ENCODE results near the gene HAL.
A peak's percentile ranks its signal among the peaks of the same experiment; 100 is the strongest.

Gene HAL, protein sequence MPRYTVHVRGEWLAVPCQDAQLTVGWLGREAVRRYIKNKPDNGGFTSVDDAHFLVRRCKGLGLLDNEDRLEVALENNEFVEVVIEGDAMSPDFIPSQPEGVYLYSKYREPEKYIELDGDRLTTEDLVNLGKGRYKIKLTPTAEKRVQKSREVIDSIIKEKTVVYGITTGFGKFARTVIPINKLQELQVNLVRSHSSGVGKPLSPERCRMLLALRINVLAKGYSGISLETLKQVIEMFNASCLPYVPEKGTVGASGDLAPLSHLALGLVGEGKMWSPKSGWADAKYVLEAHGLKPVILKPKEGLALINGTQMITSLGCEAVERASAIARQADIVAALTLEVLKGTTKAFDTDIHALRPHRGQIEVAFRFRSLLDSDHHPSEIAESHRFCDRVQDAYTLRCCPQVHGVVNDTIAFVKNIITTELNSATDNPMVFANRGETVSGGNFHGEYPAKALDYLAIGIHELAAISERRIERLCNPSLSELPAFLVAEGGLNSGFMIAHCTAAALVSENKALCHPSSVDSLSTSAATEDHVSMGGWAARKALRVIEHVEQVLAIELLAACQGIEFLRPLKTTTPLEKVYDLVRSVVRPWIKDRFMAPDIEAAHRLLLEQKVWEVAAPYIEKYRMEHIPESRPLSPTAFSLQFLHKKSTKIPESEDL

DNA sequence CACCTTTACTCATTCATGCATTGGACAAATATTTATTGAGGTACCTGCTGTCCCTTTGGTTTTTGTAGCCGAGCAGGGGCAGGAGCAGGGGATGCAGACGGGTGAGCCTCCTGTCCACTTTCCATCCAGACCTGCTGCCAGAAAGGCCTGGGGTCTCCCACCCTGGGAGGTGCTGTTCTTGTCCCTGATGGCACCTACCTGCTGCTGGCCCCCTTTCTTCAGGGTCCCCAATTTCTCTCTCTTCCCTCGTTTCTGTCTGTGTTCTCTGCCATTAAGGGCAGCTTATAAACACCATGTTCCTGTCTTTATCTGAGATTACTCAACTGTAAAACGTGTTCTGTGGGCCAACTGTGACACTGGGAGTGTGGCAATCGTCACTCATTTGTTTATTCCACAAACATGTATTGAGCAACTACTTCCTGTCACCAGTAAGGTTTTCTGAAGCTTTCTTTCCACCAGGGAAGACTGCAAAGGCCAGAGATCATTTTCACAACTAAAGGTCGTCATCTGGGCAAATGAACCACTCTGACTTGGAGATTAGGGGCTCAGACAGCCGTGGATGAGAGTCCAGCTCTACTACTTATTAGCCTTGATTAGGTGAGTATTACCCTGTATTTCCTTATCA, at the start of gene HAL:
TSS of gene HAL (minus strand) at position 311 of the 625 bp plus-strand sequence. CDS start 434 bp downstream, outside the sequence.
- no peak for DNase-seq (ENCODE audit: low spot score)

DNA sequence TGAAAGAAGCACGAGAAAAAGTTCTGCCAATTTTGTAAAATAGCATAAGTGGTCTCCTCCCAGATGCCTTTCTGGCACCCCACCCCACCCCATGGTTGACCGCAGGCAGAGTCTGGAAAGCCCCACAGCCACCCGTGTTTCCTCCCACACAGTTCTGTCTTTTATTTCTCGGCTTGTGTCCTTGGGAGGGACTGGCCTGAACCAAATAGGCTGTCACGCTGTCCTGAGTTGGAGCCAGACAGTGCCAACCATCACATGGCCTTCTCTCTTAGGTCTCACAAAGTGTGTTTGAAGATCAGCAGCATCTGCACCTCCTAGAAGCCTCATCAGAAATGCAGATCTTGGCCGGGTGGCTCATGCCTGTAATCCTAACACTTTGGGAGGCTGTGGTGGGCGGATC, 49.4 kb upstream of the HAL start:
- DNase-seq (ENCODE audit: low spot score), result no peak

GRCh38 chr12:96044943-96045290, 48.8 kb upstream of the HAL start:
- DNase-seq (ENCODE audit: low spot score), result no peak

DNA sequence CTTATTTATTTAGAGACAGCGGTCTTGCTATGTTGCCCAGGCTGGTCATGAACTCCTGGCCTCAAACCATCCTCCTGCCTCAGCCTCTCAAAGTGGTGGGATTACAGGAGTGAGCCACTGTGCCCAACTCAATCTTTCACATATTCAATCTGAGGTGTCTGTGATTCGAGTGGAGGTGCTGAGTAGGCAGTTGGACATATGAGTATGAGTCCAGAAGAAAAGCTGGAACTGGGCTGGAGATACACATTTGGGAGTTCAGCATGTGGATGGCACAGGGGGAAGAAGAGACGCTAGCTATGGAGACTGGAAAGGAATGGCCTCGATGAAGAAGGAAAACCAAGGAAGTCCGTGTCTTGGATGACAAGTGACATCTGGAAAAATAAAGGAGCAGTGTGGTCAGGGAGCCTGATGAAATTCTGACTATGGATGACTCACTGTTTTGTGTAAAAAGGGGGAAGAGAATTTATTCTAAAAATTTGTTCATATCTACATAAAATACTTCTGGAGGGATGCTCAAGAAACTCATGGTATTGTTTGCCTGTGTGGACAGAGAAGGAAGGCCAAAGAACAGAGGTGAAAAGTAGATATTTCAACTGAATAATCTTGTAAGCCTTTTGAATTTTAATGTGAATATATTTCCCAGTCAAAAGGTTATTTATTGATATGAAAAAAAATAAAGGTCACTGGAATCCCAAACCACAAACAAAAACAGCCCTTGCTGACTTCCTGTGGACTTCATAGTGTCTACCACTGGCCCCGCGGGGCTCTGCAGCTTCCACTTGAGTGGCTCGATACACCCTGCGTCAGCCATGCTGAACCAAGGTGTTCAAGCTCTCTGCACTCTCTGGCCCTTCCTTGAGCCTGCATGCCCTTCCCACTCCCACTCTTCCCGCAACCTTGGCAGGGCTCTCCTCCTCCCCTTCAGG, 48.1 kb upstream of the HAL start:
- peak; percentile 82 for DNase-seq (ENCODE audit: low spot score)

- no peak for DNase-seq (ENCODE audit: low spot score)
These were observed 45.0 kb upstream of the HAL start for GRCh38 chr12:96041181-96041580.

- DNase-seq (ENCODE audit: low spot score), result no peak
These were observed 44.4 kb upstream of the HAL start for GRCh38 chr12:96040305-96041133.

- no peak for DNase-seq (ENCODE audit: low spot score)
These were observed 43.4 kb upstream of the HAL start for GRCh38 chr12:96039516-96039915.

DNA sequence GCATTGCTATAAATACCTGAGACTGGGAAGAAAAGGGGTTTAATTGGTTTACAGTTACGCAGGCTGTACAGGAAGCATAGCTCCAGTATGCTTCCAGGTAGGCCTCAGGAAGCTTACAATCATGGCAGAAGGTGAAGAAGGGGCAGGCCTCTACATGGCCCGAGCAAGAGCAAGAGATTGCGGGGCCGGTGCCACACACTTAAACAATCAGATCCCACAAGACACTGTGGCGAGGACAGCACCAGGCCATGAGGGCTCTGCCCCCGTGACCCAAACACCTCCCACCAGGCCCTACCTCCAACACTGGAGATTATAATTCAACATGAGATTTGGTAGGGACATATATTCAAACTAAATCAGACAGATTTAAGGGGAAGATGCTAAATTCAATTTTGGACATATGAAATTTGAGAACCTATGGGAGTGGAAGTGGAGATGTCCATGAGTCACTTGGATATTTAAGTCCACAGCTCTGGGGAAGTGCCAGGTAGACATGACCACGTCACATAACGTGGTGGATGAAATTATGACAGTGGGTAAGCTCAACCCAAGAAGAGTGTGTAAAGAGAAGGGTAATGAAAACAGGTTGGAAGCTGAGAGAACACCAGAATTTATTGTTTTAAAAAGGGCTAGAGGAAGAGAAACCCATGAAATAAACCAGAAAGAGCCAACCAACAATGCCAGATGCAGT, 40.8 kb upstream of the HAL start:
- no peak for DNase-seq (ENCODE audit: low spot score)

DNA sequence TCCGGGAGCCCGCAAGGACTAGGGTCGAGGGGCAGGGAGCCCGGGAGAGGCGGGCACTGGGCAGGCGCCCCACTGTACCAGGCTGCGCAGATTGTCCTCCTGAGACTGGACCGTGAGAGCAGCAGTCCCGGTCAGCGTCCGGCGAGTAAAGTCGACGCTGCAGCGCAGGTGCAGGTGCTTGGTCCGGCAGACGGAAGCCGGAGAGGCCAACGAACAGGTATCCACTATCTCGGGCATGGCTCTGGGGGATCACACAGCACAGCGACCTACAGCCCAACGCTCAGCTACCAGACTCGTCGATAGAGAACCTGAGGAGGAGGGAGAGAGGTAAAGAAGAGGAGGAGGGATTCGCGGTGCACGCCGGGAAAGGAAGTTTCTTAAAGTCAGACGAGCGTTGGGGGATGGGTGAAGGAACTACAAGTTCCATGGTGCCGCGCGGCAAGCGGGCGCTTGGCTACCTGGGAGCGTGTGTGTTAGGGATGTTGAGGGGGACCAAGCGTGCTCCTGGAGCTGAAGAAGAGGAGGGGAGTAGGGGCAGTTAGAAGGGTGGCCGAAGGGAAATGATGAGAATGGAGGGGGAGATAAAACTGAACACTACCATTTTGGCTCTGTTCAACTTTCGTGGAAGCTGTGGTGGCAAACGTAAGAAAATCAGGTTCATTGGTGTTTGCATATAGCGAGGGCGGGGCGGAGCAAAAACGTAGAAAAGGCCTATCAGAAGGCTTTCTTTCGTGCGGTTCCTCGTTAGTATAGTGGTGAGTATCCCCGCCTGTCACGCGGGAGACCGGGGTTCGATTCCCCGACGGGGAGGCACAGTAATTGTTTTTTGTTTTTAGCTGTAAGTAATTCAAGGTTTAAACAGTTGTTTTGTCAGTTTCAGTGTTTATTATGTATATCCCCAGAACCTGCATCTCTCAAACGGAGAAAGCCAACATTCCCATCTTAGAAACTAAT, 39.4 kb upstream of the HAL start, which contains the start of gene LTA4H:
TSS of gene LTA4H (minus strand) at position 305 of the 954 bp plus-strand sequence. CDS start at position 237, 68 bp downstream.
- DNase-seq (ENCODE audit: low spot score), result peak; percentile 90

- peak; percentile 47 for DNase-seq (ENCODE audit: low spot score)
These were observed 38.6 kb upstream of the HAL start for GRCh38 chr12:96034621-96035282.

DNA sequence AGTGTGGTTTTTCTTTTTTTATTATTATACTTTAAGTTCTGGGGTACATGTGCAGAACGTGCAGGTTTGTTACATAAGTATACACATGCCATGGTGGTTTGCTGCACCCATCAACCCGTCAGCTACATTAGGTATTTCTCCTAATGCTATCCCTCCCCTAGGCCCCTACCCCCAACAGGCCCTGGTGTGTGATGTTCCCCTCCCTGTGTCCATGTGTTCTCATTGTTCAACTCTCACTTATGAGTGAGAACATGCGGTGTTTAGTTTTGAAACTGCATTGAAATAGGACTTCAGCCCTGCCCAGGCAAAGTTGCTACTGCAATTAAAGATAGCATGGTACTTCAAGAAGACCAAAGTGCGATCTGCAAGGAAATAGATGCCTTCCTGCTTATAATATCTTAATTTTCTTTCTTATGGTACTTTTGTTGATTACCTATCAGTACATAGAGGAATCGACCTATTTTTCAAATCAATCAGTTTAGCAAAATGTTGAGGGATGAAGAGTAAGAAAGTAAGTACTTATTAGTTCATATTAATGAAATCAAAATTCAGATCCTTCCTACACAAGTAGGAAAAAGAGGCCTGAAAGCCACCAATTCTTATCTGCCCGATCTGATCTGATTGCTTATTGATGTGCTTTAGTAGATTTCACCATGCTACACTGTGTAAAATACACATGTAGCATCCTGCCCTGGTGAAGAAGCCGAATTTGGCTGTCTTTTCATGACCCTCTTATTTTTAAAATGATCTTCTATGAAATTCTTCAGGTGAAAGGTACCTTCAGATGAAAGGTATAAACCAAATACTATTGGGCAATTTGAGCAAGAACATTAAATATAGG, 37.6 kb upstream of the HAL start:
- no peak for DNase-seq (ENCODE audit: low spot score)

- no peak for DNase-seq (ENCODE audit: low spot score)
These were observed 33.7 kb upstream of the HAL start for GRCh38 chr12:96029826-96030225.

DNA sequence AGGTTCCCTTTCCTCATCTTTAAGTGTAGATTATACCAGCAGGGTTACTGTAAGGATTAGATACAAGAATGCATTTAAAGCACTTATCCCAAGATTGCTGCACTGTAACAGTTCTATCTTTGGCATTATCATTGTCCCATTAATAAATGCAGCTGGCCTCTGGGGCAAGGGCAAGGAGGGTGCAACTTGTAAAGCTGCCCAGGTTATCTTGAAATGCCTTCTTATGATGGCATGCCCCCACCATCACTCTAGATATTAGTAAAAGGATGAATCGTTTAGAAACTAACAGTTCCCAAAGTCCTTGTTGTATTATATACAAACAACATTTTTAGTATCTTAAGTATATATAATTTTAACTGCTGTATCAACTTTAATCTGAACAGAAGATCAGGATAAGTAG, 32.4 kb upstream of the HAL start:
- no peak for DNase-seq (ENCODE audit: low spot score)

DNA sequence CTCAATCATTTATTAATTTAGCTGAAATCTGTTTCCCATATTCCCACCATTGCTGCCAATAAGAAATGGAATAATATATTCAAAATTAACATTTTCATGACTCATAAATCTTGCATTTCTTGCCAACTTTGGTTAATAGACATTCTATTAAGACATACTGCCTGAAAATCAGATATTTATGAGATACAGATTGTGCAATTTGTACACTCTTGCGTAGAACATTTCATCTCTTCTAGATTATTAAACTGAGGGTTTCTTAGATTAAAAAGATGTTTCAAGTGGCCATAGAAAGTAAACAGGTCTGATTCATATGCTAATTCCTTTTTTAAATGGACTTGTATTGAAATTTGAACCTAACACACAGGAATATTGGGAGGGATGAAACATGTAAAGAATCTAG, 30.2 kb upstream of the HAL start:
- DNase-seq (ENCODE audit: low spot score), result no peak

GRCh38 chr12:96025518-96025917, 29.4 kb upstream of the HAL start:
- DNase-seq (ENCODE audit: low spot score), result no peak

DNA sequence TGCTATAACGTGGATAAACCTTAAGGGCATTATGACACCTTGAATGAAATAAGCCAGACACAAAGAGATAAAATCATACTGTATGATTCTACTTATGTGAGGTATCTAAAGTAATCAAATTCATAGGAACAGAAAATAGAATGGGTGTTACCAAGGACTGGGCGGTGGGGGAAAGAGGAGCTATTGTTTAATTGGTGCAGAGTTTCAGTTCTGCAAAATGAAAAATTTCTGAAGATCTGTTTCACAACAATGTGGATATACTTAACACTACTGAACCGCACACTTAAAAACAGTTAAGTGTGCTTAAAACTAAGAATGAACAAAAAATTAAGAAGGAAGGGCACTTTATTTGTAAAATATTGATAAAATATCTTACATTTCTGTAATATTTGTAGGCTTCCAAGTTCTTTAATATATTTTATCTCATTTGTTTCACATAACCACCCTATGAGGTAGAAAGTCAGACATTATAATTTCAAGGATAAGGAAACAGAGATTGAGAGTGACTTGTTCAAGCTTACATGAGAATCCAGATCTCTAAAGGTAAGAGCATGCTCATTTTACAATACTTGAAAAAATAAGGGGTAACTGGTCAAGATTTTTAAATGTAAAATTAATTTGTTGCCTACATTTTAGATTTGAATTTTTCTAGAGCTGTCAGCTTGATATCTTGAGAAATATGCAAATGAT, 24.3 kb upstream of the HAL start:
- no peak for DNase-seq (ENCODE audit: low spot score)

- no peak for DNase-seq (ENCODE audit: low spot score)
These were observed 19.5 kb upstream of the HAL start for GRCh38 chr12:96015672-96016071.
